ENCODE measurements around the gene DNAJB7.
A peak's percentile ranks its signal among the peaks of the same experiment; 100 is the strongest.
"Not testable (repeated sequence)": the region's sequence is repeated elsewhere in the genome, so short reads cannot be mapped to it uniquely, and the experiment has no call there.

DNAJB7 gene

GRCh38 chr22:40838486-40838885 is 23.4 kb downstream of the DNAJB7 start:
- DNase-seq = no peak

- no peak for DNase-seq
Observed at GRCh38 chr22:40834619-40835018, 27.3 kb downstream of the DNAJB7 start.

GRCh38 chr22:40829131-40829530 is 32.8 kb downstream of the DNAJB7 start:
- DNase-seq = no peak

- no peak for DNase-seq
Observed at GRCh38 chr22:40826984-40827741, 34.8 kb downstream of the DNAJB7 start.

- not testable (repeated sequence) for DNase-seq
Observed at GRCh38 chr22:40826292-40826691, 35.6 kb downstream of the DNAJB7 start.

- DNase-seq = no peak
Observed at GRCh38 chr22:40823426-40823825, 38.5 kb downstream of the DNAJB7 start.

GRCh38 chr22:40819599-40820140 is 42.2 kb downstream of the DNAJB7 start:
- no peak for DNase-seq

GRCh38 chr22:40818747-40819598 is 42.9 kb downstream of the DNAJB7 start, which contains the start of gene SLC25A17:
SLC25A17 (minus strand) TSS chr22:40819346; CDS start chr22:40819248, 98 bp downstream.
- peak; percentile 88 to 90 for DNase-seq

GRCh38 chr22:40818192-40818746 is 43.6 kb downstream of the DNAJB7 start:
- no peak for DNase-seq

GRCh38 chr22:40817737-40818136 is 44.2 kb downstream of the DNAJB7 start:
- DNase-seq = no peak

GRCh38 chr22:40813912-40814315 is 48.0 kb downstream of the DNAJB7 start:
- DNase-seq = no peak

All from stimulated activated CD4-positive, alpha-beta T cell treated with anti-CD3 and anti-CD28 coated beads, Interleukin-2, amount 100 ng/mL, for 24 hours (primary cell).